SJSA1 (cell line): Measurements from ENCODE around the gene BTG4. TPM values are rescaled to one million over a fixed set of nuclear protein-coding genes. Genes with fewer than 3 reads are reported as not detected.

Experiments
- DNase-seq, 2 experiments: peaks; one replicate each; pipeline ENCODE4 v3.0.0-alpha.2; 2015 to 2020; ENCODE audit warnings: low spot score in 2 of 2, low read depth in 1 of 2
- H3K27ac ChIP-seq: fragments of 250-450 bp; sonication (Bioruptor Pico); 2 replicates; pipeline ENCODE4 v1.5.1; 2020; ENCODE audit warnings: mild to moderate bottlenecking, moderate library complexity
- H3K27me3 ChIP-seq: fragments of 250-450 bp; sonication (Bioruptor Pico); replicated peaks from 2 replicates; pipeline ENCODE4 v1.5.1; 2020; ENCODE audit warnings: mild to moderate bottlenecking, moderate library complexity
- H3K36me3 ChIP-seq: fragments of 250-450 bp; sonication (Bioruptor Pico); 2 replicates; pipeline ENCODE4 v1.5.1; 2020; ENCODE audit warnings: mild to moderate bottlenecking
- H3K4me1 ChIP-seq: fragments of 250-450 bp; sonication (Bioruptor Pico); replicated peaks from 2 replicates; pipeline ENCODE4 v1.6.1; 2021; ENCODE audit warnings: mild to moderate bottlenecking
- H3K4me3 ChIP-seq: fragments of 250-450 bp; sonication (Bioruptor Pico); 2 replicates; pipeline ENCODE4 v1.5.1; 2020; ENCODE audit warnings: mild to moderate bottlenecking
- H3K9me3 ChIP-seq: fragments of 250-450 bp; sonication (Bioruptor Pico); replicated peaks from 2 replicates; pipeline ENCODE4 v1.5.1; 2020; ENCODE audit warnings: mild to moderate bottlenecking
- total RNA-seq: library from RNA; depleted of rRNA; stranded (reverse); fragments of >200 nt; shearing (Covaris generic); gene quantifications from 2 replicates; pipeline ENCODE4 v1.2.3, GENCODE V29; 2014

The BTG4 gene
- total RNA-seq, 1 experiment from 2014 or later: not detected

DNA sequence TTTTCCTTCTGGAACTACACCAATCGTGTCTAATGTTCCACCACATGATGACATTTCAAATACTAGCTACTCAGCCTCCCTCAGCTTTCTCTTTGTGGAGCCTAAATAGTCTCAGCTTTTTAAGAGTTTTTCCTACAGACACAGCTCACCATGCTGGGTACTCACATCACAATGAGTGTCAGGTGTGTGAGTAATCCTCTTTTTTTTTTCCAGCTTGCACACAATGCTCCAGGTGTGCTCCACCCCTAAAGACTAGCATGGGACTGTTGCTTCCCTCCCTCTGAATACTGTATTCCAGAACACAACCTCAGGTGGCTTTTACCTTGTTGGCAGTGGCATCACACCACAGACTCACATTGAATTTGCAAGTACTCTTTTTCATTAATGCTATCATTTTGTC is 11.7 kb downstream of the BTG4 start:
- Histone ChIP-seq H3K36me3 (no peaks in the 10 kb centered on the region), H3K27ac (no peak overlapping the region), H3K27me3 (no peaks in the 10 kb centered on the region), H3K9me3 (no peaks in the 10 kb centered on the region), H3K4me1 (no peaks in the 10 kb centered on the region), H3K4me3 (no peak overlapping the region)
- no peak for DNase-seq

DNA sequence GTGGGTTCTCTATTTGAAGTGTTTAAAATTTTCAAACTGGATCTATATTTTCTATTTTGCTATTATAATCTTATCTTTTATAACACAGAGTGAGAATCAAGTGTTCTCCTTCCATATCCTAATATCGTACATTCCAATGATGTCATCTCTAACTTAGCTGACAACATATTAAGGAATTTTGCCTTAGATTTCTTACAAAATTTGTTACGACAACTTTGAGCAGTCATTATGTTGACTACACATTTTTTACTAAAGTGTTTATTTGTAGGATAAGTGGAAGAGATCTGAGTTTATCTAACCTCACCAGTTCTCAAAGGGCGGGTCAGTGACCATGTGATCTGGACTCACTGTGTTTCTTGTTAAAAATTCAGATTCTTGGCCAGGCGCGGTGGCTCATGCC is 12.7 kb downstream of the BTG4 start:
- Histone ChIP-seq H3K36me3 (no peaks in the 10 kb centered on the region), H3K27me3 (no peaks in the 10 kb centered on the region), H3K4me1 (no peaks in the 10 kb centered on the region), H3K4me3 (no peak overlapping the region), H3K27ac (no peak overlapping the region), H3K9me3 (no peaks in the 10 kb centered on the region)
- no peak for DNase-seq

DNA sequence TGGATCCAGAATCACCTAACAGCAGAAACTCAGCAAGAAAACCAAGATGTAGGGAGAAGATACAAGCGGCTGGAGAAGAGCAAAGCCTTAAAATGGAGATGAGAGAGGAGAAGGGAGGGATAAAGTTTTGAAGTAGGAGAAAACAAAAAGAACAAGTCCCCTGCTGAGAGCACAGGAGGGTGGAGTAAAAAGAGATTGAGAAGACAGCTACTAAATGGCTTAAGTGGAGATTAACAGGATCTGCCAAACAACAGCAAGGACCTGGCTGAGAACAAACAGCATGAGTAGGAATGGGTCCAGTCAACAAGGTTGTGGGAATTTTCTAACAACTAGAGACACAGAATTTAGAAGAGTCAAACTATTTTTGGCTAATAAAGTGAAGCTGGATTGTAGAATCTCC is 18.1 kb downstream of the BTG4 start:
- H3K4me1 ChIP-seq: no peaks in the 10 kb centered on the region
- H3K27ac ChIP-seq: no peak overlapping the region
- DNase-seq: no peak
- H3K27me3 ChIP-seq: no peaks in the 10 kb centered on the region
- H3K36me3 ChIP-seq: no peaks in the 10 kb centered on the region
- H3K4me3 ChIP-seq: no peak overlapping the region
- no peaks in the 10 kb centered on the region for H3K9me3 ChIP-seq

DNA sequence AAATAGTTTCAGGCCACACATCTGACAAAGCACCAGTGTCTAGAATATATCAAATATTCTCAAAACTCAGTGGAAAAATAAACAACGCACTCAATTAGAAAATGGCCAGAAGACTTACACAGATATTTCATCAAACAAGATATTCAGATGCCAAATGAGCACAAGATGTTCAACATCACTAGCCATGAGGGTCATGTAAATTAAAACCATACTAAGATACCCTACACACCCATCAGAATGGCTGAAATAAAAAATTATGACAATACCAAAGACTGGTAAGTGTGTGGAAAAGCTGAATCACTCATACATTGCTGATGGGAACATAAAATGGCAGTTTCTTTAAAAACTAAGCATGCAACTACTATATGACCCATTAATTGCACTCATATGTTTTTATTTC is 21.7 kb downstream of the BTG4 start:
- H3K36me3 ChIP-seq: no peaks in the 10 kb centered on the region
- H3K9me3 ChIP-seq: no peaks in the 10 kb centered on the region
- H3K27ac ChIP-seq: no peak overlapping the region
- no peak overlapping the region for H3K4me3 ChIP-seq
- no peak for DNase-seq
- H3K27me3 ChIP-seq: no peaks in the 10 kb centered on the region
- no peaks in the 10 kb centered on the region for H3K4me1 ChIP-seq

DNA sequence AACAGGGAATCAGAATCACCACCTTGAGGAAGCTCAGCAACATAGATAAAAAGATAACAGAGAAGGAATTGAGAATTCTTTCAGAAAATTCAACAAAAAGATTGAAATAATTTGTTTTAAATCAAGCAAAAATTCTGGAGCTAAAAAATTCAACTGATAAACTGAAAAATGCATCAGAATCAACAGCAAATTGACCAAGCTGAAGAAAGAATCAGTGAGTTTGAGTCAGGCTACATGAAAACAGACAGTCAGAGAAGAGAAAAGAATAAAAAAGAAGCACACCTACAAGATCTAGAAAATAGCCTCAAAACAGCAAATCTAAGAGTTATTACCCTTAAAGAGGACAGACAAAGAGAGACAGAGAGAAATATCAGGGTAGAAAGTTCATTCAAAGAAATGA is 28.8 kb downstream of the BTG4 start:
- DNase-seq: no peak

GRCh38 chr11:111479666-111480065 is 32.5 kb downstream of the BTG4 start:
- no peak for DNase-seq
- no peaks in the 10 kb centered on the region for H3K4me1 ChIP-seq
- H3K9me3 ChIP-seq: no peaks in the 10 kb centered on the region
- H3K4me3 ChIP-seq: no peak overlapping the region
- H3K27ac ChIP-seq: no peak overlapping the region
- no peaks in the 10 kb centered on the region for H3K27me3 ChIP-seq
- no peaks in the 10 kb centered on the region for H3K36me3 ChIP-seq

More for the DNA sequence above, 28.8 kb downstream of the BTG4 start:
- no peaks in the 10 kb centered on the region for H3K9me3 ChIP-seq
- H3K4me3 ChIP-seq: no peak overlapping the region
- H3K27me3 ChIP-seq: no peaks in the 10 kb centered on the region
- no peaks in the 10 kb centered on the region for H3K4me1 ChIP-seq
- H3K36me3 ChIP-seq: no peaks in the 10 kb centered on the region
- no peak overlapping the region for H3K27ac ChIP-seq

GRCh38 chr11:111477898-111478297 is 34.3 kb downstream of the BTG4 start:
- Histone ChIP-seq H3K27me3 (no peaks in the 10 kb centered on the region), H3K9me3 (no peaks in the 10 kb centered on the region), H3K4me3 (no peak overlapping the region), H3K4me1 (no peaks in the 10 kb centered on the region), H3K27ac (no peak overlapping the region), H3K36me3 (no peaks in the 10 kb centered on the region)
- no peak for DNase-seq

GRCh38 chr11:111476956-111477355 is 35.2 kb downstream of the BTG4 start:
- no peaks in the 10 kb centered on the region for H3K4me1 ChIP-seq
- H3K4me3 ChIP-seq: no peak overlapping the region
- H3K36me3 ChIP-seq: no peaks in the 10 kb centered on the region
- no peak for DNase-seq
- no peaks in the 10 kb centered on the region for H3K9me3 ChIP-seq
- no peak overlapping the region for H3K27ac ChIP-seq
- no peaks in the 10 kb centered on the region for H3K27me3 ChIP-seq

DNA sequence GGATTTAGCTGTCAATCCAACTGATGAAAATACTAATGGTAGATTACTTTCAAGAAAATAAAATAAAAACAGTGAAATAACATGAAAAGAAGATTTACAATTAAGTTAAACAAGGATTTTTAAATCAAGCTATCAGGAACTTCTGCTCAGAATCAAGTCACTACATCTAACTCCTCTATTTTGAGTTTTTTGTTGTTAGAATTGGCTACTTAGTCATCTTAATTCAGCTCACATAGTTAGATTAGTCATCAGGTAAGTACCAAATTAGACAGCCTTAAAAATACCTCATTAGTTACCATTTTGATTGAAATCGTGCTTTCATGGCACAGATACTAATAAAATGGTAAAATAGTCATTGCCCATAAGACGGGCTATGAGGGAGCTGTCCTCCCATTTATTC is 35.8 kb downstream of the BTG4 start:
- Histone ChIP-seq H3K27ac (no peak overlapping the region), H3K36me3 (no peaks in the 10 kb centered on the region), H3K4me1 (no peaks in the 10 kb centered on the region), H3K9me3 (no peaks in the 10 kb centered on the region), H3K27me3 (no peaks in the 10 kb centered on the region), H3K4me3 (no peak overlapping the region)
- DNase-seq: no peak

DNA sequence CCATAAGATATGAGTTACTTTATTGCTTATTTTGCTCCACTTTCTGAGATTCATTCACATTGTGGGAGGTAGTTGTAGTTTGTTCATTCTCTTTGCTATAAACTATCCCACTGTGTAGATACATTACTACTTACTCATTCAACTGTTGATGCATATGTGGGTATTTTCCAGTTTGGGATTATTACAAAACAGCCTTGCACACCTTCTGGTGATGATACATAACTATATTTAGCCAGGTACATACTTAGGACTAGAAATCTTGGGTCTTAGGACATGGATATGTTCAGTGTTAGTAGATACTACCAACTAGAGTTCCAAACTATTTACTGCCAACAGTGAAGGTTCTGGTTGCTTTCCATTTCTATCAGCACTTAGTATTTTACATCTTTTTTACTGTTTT is 37.8 kb downstream of the BTG4 start:
- H3K27me3 ChIP-seq: no peaks in the 10 kb centered on the region
- DNase-seq: no peak
- H3K27ac ChIP-seq: no peak overlapping the region
- H3K4me1 ChIP-seq: no peaks in the 10 kb centered on the region
- no peaks in the 10 kb centered on the region for H3K9me3 ChIP-seq
- no peak overlapping the region for H3K4me3 ChIP-seq
- no peaks in the 10 kb centered on the region for H3K36me3 ChIP-seq

GRCh38 chr11:111472228-111472627 is 40.0 kb downstream of the BTG4 start:
- no peak overlapping the region for H3K27ac ChIP-seq
- H3K4me1 ChIP-seq: no peaks in the 10 kb centered on the region
- H3K9me3 ChIP-seq: no peaks in the 10 kb centered on the region
- no peaks in the 10 kb centered on the region for H3K36me3 ChIP-seq
- no peak for DNase-seq
- H3K27me3 ChIP-seq: no peaks in the 10 kb centered on the region
- H3K4me3 ChIP-seq: no peak overlapping the region

DNA sequence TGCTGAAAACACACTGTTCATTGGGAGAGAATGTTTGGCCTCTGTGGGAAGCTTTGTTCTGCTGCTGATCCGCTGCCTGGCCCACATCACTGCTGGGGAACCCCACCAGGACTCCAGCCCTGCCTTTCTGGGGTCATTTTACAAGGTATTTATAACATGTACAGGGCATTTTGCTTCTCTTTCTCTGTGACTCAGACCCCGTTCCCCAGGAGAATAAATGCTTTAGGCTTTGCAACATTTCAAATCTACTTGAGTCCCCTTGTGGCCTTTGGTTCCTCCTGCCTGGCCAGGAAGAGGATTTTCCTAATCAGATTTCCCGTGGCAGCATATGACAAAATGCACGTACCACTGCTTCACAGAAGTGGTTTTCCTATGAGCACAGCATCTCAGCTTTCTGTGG is 43.0 kb downstream of the BTG4 start:
- Histone ChIP-seq H3K4me1 (no peaks in the 10 kb centered on the region), H3K4me3 (no peak overlapping the region), H3K9me3 (no peaks in the 10 kb centered on the region), H3K36me3 (no peaks in the 10 kb centered on the region), H3K27ac (no peak overlapping the region), H3K27me3 (no peaks in the 10 kb centered on the region)
- no peak for DNase-seq

GRCh38 chr11:111466615-111467014 is 45.6 kb downstream of the BTG4 start:
- no peaks in the 10 kb centered on the region for H3K27me3 ChIP-seq
- H3K36me3 ChIP-seq: no peaks in the 10 kb centered on the region
- H3K4me1 ChIP-seq: no peaks in the 10 kb centered on the region
- H3K4me3 ChIP-seq: no peak overlapping the region
- no peaks in the 10 kb centered on the region for H3K9me3 ChIP-seq
- DNase-seq: no peak
- H3K27ac ChIP-seq: no peak overlapping the region

DNA sequence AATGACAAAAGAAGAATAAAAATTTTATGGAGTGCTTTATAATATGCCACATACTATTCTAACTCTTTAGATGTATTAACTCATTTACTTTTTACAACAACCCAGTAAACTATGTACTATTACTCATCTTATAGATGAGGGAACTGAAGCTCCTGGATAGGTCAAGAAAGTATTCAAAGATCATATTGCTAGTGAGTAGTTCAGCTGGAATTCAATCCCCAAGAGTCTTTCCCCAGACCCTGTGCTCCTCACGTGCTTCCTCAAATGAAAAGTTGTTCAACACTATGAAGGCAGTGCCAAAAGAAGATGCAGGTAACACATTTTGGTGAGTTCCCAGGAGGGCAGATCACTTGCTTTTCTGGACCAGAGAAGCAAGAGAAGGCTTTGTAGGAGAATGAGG is 46.8 kb downstream of the BTG4 start:
- H3K27me3 ChIP-seq: no peaks in the 10 kb centered on the region
- H3K4me1 ChIP-seq: no peaks in the 10 kb centered on the region
- no peak overlapping the region for H3K4me3 ChIP-seq
- H3K9me3 ChIP-seq: no peaks in the 10 kb centered on the region
- no peak for DNase-seq
- H3K36me3 ChIP-seq: no peaks in the 10 kb centered on the region
- H3K27ac ChIP-seq: no peak overlapping the region

- no peaks in the 10 kb centered on the region for H3K36me3 ChIP-seq
- DNase-seq: no peak
- H3K9me3 ChIP-seq: no peaks in the 10 kb centered on the region
- no peaks in the 10 kb centered on the region for H3K4me1 ChIP-seq
- no peak overlapping the region for H3K4me3 ChIP-seq
- H3K27ac ChIP-seq: no peak overlapping the region
- no peaks in the 10 kb centered on the region for H3K27me3 ChIP-seq
These were observed 48.9 kb downstream of the BTG4 start for GRCh38 chr11:111463276-111463675.
